GM12801 (cell line): ENCODE measurements around the gene FBXL15.

Experiments
- TF ChIP-seq, protein P1 (sequence below): IDR thresholded peaks from one replicate; pipeline ENCODE4 v1.5.1; 2011; ENCODE audit warnings: control low read depth; ENCODE audit not compliant: insufficient read length; ENCODE audit errors: extremely low read depth

The FBXL15 gene

DNA sequence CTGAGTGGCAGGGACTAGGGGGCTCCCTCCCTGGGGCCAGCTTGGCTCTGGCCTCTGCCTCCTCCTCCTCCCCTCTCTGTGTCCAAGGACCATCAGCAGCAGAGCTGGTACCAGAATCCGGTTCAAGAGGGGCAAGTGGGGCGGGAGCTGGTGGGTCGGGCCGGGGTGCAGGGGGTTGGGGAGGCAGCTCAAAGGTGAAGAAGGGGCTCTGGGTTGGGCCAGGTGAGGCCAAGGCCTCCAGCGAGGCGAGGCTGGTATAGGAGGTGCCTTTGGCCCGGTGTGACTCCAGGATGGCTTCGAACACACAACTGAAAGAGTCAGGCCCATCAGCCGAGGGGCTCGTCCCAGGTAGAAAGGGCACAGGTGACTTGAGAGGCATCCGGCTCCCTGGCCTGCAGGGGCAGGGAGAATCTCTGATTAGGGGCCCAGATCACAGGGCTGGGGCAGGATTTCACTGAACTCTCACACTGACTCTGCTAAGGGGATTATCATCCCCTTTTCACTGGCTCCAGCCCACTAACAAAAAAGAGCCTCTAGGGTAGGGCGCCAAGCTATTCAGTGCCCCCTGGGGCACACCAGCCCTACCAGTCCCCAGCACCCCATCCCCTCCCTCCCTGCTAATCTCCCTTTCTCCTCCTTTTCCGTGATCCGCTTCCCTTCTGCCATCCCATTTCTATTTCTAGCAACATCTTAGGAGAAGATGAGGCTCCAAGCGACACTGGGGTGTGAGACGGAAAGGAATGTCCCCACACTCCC is 6.7 kb upstream of the FBXL15 start:
- TF ChIP-seq, protein P1, sequence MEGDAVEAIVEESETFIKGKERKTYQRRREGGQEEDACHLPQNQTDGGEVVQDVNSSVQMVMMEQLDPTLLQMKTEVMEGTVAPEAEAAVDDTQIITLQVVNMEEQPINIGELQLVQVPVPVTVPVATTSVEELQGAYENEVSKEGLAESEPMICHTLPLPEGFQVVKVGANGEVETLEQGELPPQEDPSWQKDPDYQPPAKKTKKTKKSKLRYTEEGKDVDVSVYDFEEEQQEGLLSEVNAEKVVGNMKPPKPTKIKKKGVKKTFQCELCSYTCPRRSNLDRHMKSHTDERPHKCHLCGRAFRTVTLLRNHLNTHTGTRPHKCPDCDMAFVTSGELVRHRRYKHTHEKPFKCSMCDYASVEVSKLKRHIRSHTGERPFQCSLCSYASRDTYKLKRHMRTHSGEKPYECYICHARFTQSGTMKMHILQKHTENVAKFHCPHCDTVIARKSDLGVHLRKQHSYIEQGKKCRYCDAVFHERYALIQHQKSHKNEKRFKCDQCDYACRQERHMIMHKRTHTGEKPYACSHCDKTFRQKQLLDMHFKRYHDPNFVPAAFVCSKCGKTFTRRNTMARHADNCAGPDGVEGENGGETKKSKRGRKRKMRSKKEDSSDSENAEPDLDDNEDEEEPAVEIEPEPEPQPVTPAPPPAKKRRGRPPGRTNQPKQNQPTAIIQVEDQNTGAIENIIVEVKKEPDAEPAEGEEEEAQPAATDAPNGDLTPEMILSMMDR: no peak

DNA sequence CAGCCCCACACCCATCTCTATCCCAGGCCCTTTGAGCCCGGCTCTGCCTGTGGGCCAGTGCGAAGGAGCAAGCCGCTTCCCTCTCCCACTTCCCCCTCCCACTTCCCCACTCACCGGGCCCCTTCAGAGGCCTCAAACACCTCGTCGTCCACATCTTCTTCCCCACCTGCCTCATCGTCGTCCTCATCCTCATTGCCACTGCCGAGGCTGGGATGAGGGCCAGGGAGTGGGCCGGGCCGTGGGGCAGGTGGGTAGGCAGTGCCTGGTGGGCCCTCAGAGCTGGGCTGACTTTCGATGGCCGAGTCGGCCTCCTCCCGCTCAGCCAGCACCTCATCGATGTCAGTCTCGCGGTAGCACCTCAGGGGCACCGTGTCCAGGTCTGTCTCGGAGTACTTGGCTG is 5.9 kb upstream of the FBXL15 start:
- TF ChIP-seq, protein P1: no peak

DNA sequence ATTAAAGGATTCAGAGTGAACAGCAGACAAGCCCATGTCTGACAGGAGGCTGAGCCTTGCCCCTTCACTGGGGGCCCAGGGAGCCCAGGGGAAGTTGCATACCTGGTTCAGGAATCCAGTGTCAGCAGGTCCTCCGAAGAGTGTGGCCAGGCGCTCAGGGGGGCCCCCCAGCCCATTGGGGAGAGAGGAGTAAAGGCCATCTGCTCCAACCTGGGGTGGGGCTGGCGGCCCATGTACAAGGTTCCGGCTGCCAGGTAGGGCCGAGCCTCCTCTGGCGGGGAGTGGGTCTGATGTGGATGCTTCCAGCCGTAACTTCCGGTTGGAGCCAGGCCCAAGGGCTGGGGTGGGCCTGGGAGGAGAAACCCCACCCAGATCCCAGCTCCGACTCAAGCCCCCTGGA is 4.4 kb upstream of the FBXL15 start:
- TF ChIP-seq, protein P1: no peak

DNA sequence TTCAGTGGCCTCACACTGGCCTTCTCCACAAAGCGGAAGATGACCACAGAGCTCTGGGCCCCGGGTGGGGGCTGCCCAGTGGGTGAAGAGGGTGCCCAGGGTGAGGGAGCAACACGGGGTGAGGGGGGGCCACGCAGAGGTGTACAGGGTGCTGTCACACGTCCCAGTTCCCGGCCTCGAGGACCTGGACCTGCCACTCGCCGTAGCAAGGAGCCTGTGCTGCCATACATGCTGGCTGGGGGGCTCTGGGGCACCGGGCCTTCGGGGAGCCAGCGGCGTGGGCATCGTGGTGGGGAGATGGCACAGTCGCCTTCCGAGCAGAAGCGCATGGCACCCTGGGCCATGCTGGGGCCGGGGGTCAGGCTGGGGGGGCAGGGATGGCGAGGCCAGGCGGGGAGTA is 3.9 kb upstream of the FBXL15 start:
- TF ChIP-seq, protein P1: no peak

DNA sequence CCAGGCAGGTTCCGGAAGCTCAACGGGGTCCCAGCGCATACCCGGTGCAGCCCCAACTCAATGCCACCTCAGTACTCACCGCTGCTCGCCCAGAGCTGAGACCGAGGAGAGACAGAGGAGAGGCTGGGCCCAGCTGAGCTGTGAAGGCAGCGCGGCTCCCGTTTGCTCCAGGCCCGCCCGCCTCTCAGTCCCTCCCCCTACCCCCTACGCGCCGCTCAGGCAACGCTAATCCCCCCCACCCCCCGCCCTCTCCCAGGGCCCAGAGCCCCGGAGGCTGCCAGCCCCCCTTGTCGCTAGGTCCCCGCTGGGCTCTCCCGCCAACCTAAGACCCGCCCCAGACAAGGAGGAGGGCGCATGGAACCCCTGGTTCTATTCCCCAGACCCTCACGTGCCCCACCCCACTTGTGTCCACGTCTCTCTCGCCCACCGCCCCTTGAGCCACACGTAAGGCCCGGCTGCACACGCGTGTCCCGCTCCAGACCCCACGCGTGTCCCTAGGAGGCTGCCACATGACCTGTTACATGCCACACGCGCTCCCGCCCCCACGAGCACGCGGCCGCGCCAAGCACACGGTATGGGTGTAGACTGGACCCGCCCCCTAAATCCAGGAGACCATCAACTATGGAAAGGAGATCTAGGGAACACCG is 1.9 kb upstream of the FBXL15 start, which contains the start of gene PSD:
TSS of gene PSD (minus strand) at position 164 of the 647 bp plus-strand sequence. CDS start 1,747 bp downstream, outside the sequence.
- TF ChIP-seq, protein P1: no peak

DNA sequence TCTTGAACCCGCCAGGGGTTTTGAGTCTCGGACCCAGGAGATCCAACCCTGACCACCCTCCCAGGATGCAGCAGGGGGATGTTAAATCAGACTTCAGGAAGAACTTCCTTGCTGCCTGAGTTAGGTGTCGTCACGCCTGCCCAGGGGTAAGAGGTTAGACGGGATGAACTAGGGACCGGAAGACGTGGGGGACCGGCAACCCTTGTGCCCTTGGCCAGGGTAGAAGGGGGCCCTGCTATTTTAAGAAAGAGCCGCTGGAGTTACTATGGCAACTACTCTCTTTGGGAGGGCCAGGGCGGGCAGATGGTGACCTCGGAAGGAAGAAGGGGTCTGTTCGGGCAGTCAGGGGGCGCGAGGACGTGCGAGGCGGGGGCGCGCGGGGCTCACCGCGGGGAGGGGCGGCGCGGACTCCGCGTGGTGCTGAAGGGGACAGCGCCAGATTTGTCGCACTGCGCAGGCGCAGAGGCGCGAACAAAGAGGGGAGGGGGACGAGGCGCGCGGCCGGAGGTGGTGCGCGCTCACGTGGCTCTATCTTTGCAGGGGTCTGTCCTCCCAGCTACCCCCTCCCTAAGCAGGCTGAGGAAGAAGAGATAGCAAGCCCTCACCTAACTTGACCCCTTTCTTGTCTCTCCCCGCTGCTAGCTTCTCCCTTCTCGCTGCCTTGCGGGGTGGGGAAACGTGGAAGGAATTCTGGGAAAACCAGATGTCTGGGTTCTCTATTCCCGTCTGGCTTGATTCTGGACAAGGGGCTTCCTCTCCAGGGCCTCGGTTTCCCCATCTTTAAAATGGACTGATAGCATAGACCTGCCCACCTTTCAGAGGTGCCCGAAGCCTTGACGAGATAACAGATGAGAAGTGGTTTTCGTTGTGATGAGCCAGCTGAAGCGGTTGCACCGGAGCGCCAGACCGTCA is 1.1 kb upstream of the FBXL15 start:
- TF ChIP-seq, protein P1: no peak

DNA sequence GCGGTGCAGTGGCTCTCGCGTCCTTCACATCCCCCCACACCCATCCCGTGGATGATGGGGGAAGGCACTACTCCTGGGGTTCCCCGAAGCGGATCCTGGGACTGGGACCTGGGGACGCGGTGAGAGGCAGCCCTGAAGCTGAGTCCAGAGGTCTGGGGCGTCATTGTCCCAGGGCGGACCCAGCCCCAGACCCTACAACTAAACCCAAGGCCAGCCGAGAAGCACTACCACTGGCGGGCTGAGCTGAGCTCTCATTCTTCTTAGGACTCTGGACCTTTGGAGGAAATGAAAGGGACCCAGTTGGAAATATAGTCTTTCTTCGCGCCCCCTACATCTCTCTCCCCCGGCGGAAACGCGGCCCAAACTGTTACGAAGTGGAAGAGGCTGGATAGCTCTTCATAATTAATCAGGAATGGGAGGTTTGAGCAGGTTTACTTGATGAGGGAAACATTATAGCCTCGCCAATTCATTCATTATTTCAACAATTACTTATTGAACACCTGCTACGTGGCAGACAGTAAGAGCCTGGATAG is 389 bp upstream of the FBXL15 start:
- TF ChIP-seq, protein P1: no peak
